ENCODE measurements around the gene PFKM.

The PFKM gene

GRCh38 chr12:48184549-48184922, 65.4 kb downstream of the PFKM start:
- no peak for DNase-seq (ENCODE audit: extremely low read depth in 1 of 2, low read depth in 1 of 2)

GRCh38 chr12:48185181-48185919, 66.2 kb downstream of the PFKM start:
- DNase-seq (ENCODE audit: extremely low read depth in 1 of 2, low read depth in 1 of 2): no peak

DNA sequence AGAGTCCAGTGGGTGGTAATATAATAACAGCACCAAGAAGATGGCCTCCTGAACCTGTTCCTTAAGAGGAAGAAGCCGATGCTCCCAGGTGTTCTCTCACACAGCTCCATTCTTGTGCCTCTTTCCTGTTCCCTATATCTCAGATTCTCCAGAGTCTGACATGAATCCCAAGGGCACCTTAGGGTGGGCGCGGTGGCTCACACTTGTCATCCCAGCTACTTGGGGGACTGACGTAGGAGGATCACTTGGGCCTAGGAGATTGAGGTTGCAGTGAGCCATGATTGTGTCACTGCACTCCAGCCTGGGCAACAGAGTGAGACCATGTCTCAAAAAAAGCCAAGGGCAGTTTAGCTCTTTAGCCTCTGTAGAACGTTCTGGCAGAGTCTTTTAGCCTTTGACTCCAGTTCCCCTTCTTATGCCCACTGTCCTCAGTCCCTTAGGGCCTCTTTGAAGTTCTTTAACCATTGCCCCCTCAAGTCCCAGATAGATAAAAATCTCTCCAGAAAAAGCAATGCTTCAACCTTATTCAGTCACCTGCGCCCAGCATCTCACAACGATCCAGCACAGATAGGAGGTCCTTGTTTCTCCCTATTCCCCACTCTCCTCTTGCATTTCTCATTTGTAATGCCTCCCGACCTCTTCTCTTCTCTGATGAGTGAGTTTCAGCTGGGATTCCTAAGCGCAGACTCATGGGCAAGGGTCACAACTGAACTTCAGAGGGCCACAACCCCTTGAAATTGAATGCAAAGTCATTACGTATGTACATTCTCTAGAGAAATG, 68.9 kb downstream of the PFKM start:
- no peak for DNase-seq (ENCODE audit: extremely low read depth in 1 of 2, low read depth in 1 of 2)

DNA sequence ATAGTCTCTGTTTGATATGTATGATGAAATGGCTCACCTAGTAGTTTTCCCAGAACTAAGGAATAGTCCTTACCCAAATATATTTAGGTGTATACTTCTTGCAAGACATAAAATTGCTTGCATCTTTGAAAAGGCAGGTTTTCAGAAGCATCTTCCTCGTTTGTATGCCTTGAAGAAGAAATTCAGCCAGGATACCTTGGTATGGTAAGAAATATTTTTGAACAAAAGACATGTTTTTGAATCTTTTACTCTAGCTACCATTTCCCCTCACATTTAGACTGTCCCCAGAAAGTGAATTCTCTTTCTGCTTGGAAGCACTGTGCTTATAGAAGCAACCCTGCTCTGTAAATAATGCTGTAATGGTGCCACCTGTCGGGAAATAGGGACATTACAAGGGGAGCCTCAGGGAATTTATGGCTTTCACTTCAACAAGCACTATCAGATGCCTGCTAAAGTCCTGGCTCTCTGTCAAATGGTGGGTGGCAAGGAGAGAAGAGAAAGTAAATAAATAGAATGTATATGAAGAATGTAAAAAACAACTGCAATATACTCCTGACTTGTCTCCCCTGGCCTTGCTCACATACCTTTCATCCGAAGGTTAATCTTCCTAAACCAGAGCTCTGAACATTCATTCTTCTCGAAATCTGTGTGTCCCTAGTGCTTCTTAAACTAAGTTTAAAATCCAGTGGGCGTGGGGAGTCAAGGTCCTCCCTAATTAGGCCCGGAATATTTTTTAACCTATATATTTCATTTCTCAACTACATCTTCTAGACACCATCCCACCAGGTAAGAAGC, 70.4 kb downstream of the PFKM start:
- peak in 1 of 2 donors; percentile 43 for DNase-seq (ENCODE audit: extremely low read depth in 1 of 2, low read depth in 1 of 2)

- DNase-seq (ENCODE audit: extremely low read depth in 1 of 2, low read depth in 1 of 2): no peak
These were observed 71.9 kb downstream of the PFKM start for GRCh38 chr12:48191096-48191495.

- no peak for DNase-seq (ENCODE audit: extremely low read depth in 1 of 2, low read depth in 1 of 2)
These were observed 73.7 kb downstream of the PFKM start for GRCh38 chr12:48192861-48193260.

GRCh38 chr12:48193623-48194022, 74.5 kb downstream of the PFKM start:
- no peak for DNase-seq (ENCODE audit: extremely low read depth in 1 of 2, low read depth in 1 of 2)

DNA sequence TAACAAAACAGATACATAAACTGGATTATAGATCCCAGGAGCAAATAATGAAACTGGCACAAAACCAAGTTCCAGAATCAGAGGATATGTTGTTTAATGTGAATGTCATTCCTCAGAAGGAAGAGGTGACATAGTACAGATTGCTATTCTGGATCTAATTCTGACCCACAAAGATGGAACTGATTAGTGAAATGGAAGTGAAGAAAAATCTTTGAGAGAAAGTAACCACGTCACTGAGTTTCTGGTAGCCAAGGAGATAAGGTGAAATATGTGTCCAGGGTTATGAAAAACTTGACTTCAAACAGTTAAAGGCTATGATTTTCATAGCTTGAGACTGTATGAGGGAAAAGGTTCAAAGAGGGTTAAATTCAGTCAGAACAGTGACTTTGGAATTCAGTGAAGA, 75.6 kb downstream of the PFKM start:
- no peak for DNase-seq (ENCODE audit: extremely low read depth in 1 of 2, low read depth in 1 of 2)

Measured in activated CD8-positive, alpha-beta memory T cell treated with anti-CD3 and anti-CD28 coated beads for 1 hour (primary cell).